Calu3 (cell line): ENCODE data around the gene ZNF844. TPM values are rescaled to one million over a fixed set of nuclear protein-coding genes. Genes with fewer than 3 reads are reported as not detected.

Experiments
- BruUV-seq: library from RNA; stranded (reverse); fragments of 400-500 nt; replicated peaks from 2 replicates; lab custom pipeline; 2021; lab: Mats Ljungman, UMichigan
- CTCF ChIA-PET: fragments of 300-600 bp; sonication (Branson Sonifier 250); formaldehyde crosslinking; loops from one replicate; lab custom pipeline; 2022; ENCODE audit warnings: antibody characterized with exemption; lab: Charles Lee
- DNase-seq: peaks from one replicate; pipeline ENCODE4 v3.0.0; 2022
- H3K27ac Mint-ChIP-seq: one replicate; pipeline ENCODE4 v1.8.0; 2022; ENCODE audit warnings: mixed read lengths; ENCODE audit not compliant: unreplicated experiment
- H3K27me3 Mint-ChIP-seq: one replicate; pipeline ENCODE4 v1.8.0; 2022; ENCODE audit warnings: mixed read lengths; ENCODE audit not compliant: unreplicated experiment
- H3K36me3 Mint-ChIP-seq: one replicate; pipeline ENCODE4 v1.8.0; 2022; ENCODE audit warnings: mild to moderate bottlenecking, moderate library complexity, mixed read lengths; ENCODE audit not compliant: insufficient read depth, unreplicated experiment
- H3K4me1 Mint-ChIP-seq: one replicate; pipeline ENCODE4 v1.8.0; 2022; ENCODE audit warnings: mild to moderate bottlenecking, low read depth, mixed read lengths; ENCODE audit not compliant: unreplicated experiment
- H3K4me3 Mint-ChIP-seq: one replicate; pipeline ENCODE4 v1.8.0; 2022; ENCODE audit warnings: mild to moderate bottlenecking, low read depth, moderate library complexity, mixed read lengths; ENCODE audit not compliant: unreplicated experiment
- H3K9me3 Mint-ChIP-seq: one replicate; pipeline ENCODE4 v1.8.0; 2022; ENCODE audit warnings: low read depth, mixed read lengths; ENCODE audit not compliant: unreplicated experiment
- intact Hi-C: fragments of 100-400 bp; cut with micrococcal nuclease; formaldehyde crosslinking; loops from one replicate; pipeline ENCODE4 v1.10.0; 2022; ENCODE audit not compliant: unreplicated experiment
- total RNA-seq: library from RNA; stranded (reverse); gene quantifications from 2 replicates; pipeline ENCODE4 v1.2.3, GENCODE V29; 2022
- TF ChIP-seq, protein P1 (sequence below): fragments of 200-600 bp; IDR thresholded peaks from one replicate; pipeline ENCODE4 v1.8.0; 2022; ENCODE audit warnings: antibody characterized with exemption; ENCODE audit not compliant: unreplicated experiment

ZNF844 gene
- total RNA-seq, 1 experiment from 2014 or later: not detected

DNA sequence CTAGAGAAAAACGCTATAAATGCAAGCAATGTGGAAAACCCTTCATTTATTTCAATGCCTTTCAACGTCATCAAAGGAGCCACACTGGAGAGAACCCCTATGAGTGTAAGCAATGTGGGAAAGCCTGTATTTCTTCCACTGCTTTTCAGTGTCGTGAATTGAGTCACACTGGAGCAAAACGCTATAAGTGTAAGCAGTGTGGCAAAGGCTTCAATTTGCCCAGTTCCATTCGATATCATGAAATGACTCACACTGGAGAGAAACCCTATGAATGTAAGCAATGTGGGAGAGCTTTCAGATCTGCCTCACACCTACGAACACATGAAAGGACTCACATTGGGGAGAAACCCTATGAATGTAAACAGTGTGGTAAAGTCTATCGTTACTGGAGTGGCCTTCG, 48.2 kb downstream of the ZNF844 start:
- Mint-ChIP-seq H3K9me3 (no peaks in the 10 kb centered on the region), H3K4me1 (no peaks in the 10 kb centered on the region), H3K27me3 (no peaks in the 10 kb centered on the region), H3K36me3 (no peaks in the 10 kb centered on the region), H3K27ac (no peak overlapping the region), H3K4me3 (no peak overlapping the region)
- intact Hi-C loops: no loop called here
- CTCF ChIA-PET: no interaction called here
- BruUV-seq: no TSS peak
- no peak for DNase-seq
- TF ChIP-seq, protein P1, sequence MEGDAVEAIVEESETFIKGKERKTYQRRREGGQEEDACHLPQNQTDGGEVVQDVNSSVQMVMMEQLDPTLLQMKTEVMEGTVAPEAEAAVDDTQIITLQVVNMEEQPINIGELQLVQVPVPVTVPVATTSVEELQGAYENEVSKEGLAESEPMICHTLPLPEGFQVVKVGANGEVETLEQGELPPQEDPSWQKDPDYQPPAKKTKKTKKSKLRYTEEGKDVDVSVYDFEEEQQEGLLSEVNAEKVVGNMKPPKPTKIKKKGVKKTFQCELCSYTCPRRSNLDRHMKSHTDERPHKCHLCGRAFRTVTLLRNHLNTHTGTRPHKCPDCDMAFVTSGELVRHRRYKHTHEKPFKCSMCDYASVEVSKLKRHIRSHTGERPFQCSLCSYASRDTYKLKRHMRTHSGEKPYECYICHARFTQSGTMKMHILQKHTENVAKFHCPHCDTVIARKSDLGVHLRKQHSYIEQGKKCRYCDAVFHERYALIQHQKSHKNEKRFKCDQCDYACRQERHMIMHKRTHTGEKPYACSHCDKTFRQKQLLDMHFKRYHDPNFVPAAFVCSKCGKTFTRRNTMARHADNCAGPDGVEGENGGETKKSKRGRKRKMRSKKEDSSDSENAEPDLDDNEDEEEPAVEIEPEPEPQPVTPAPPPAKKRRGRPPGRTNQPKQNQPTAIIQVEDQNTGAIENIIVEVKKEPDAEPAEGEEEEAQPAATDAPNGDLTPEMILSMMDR: no peak

DNA sequence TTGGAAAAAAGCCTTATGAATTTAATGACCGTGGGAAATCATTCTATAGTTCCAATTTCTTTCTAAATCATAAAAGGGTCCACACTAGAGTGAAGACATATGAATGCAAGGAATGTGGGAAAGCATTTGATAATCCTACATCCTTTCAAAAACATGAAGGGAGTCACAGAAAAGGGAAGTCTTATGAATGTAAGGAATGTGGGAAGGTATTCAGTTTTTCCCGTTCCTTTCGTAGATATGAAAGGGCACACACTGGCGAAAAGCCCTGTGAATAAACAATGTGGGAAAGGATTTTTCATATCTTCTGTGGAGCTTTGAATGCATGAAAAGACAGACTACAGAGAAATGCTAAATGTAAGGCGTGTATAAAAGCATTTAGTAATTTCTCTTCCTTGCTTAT, 48.6 kb downstream of the ZNF844 start:
- CTCF ChIA-PET: no interaction called here
- no peak overlapping the region for H3K4me3 Mint-ChIP-seq
- intact Hi-C loops: no loop called here
- no peak for DNase-seq
- no peaks in the 10 kb centered on the region for H3K4me1 Mint-ChIP-seq
- no peaks in the 10 kb centered on the region for H3K36me3 Mint-ChIP-seq
- no peaks in the 10 kb centered on the region for H3K27me3 Mint-ChIP-seq
- no TSS peak for BruUV-seq
- no peaks in the 10 kb centered on the region for H3K9me3 Mint-ChIP-seq
- TF ChIP-seq, protein P1: no peak
- no peak overlapping the region for H3K27ac Mint-ChIP-seq

DNA sequence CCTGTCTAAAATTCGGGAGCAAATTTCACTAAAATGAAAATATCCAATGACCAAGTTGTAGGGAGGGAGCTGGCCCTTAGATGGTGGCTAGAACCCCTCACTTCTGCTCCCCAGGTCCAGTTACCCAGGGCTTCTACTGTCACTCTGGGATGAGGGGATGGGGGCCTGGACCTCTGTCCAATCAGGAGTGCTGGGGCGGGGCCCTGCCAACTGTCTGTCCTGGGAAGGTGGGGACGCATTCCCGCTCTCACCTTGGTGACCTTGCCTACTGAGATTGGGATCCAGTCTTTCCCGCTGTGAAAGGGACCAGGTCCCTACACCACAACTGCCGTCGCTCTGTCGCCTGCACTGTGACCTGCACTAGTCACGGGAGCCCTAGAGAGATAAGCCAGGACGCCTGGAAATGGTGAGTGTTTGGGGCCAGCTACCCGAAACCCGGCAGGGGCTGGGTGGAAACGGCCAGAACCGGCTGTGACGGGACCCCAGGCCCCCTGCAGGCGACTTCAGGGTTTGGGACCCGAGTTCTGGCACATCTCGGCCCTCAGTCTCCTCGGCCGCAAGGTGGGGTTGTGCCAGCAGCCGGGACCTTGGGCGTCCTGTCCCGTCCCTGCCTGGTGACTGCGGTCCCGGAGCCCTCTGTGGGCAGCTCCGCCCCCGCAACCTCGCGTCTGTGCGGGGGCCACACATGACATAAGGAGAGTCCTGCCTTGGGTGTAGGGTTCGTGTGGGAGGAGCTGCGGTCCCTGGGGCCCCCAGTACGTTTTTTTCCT, 52.9 kb downstream of the ZNF844 start:
- Mint-ChIP-seq H3K4me3 (no peak overlapping the region), H3K4me1 (no peaks in the 10 kb centered on the region), H3K9me3 (peaks cover 2% of the 10 kb centered on the region), H3K27ac (no peak overlapping the region), H3K27me3 (no peaks in the 10 kb centered on the region), H3K36me3 (no peaks in the 10 kb centered on the region)
- TF ChIP-seq, protein P1: no peak
- no peak for DNase-seq
- intact Hi-C loops: no loop called here
- no TSS peak for BruUV-seq
- CTCF ChIA-PET: interaction anchor here (0.6 kb wide), 1 partner anchor 195 kb away, joined by 3 read pairs; no protein-coding TSS in a partner anchor

DNA sequence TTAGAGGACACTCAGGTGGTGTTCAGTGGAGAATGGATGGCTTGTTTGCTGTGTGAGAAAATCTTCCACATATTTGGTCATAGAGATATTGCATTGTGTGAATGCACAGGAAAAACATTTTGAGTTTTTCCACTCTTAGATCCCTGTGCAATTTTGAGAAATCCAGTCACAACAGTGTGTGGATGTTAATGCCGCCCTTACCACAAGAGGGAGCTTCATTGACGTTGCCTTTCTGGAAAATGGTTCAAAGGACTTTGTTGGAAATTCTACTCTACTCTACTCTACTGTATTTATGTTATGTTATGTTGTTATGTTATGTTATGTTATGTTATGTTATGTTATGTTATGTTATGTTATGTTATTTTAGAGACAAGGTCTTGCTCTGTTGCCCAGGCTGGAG, 62.2 kb downstream of the ZNF844 start:
- Mint-ChIP-seq H3K9me3 (peaks cover 2% of the 10 kb centered on the region), H3K36me3 (peaks cover 4% of the 10 kb centered on the region), H3K4me3 (no peak overlapping the region), H3K4me1 (no peaks in the 10 kb centered on the region), H3K27ac (no peak overlapping the region), H3K27me3 (no peaks in the 10 kb centered on the region)
- intact Hi-C loops: no loop called here
- TF ChIP-seq, protein P1: no peak
- no TSS peak for BruUV-seq
- CTCF ChIA-PET: interaction anchor here (0.5 to 1.4 kb wide), 4 partner anchors 13 to 431 kb away, joined by 3 to 6 read pairs (median 4); partner anchors contain the start of gene ZNF20
- DNase-seq: no peak

Other genes starting within 250 kb of the ZNF844 start
- 0.71 TPM in 2 replicates for gene ZNF439, start 216.0 kb upstream of the ZNF844 start, total RNA-seq
- gene ZNF69, start 176.9 kb upstream of the ZNF844 start, total RNA-seq: 9.4 and 10.3 TPM in 2 replicates
- 11.4 and 11.7 TPM in 2 replicates for gene ZNF700, start 139.6 kb upstream of the ZNF844 start, total RNA-seq
- gene ZNF763, start 99.7 kb upstream of the ZNF844 start, total RNA-seq: 1.7 and 2.0 TPM in 2 replicates
- gene ZNF433, start 29.1 kb upstream of the ZNF844 start, total RNA-seq: 3.0 and 3.7 TPM in 2 replicates
- 0.49 and 0.66 TPM in 2 replicates for gene ZNF878, start 11.8 kb upstream of the ZNF844 start, total RNA-seq
- gene ZNF20, start 75.6 kb downstream of the ZNF844 start, total RNA-seq: 2.0 and 4.5 TPM in 2 replicates
- gene ZNF625, start 92.0 kb downstream of the ZNF844 start, total RNA-seq: not detected in 2 replicates
- gene ZNF136, start 98.4 kb downstream of the ZNF844 start, total RNA-seq: 4.3 and 4.9 TPM in 2 replicates
- 5.7 and 6.8 TPM in 2 replicates for gene ZNF44, start 230.2 kb downstream of the ZNF844 start, total RNA-seq